GM18873 (cell line): Measurements from ENCODE around the gene TDRD1.

ENCODE experiments used
- ATAC-seq: cut with Tn5 transposase; IDR thresholded peaks from one replicate; pipeline ENCODE4 v1.9.1; 2021; ENCODE audit warnings: mild to moderate bottlenecking, moderate library complexity, moderate number of reproducible peaks; ENCODE audit not compliant: unreplicated experiment, low FRiP score

Gene TDRD1

GRCh38 chr10:114232561-114233176 is 53.5 kb downstream of the TDRD1 start:
- no peak for ATAC-seq

GRCh38 chr10:114233482-114233881 is 54.3 kb downstream of the TDRD1 start:
- no peak for ATAC-seq

- no peak for ATAC-seq
Measured at GRCh38 chr10:114234132-114234531, 55.0 kb downstream of the TDRD1 start.

GRCh38 chr10:114239117-114239993 is 60.2 kb downstream of the TDRD1 start, which contains the start of gene VWA2:
Gene VWA2, plus strand, starts transcription at chr10:114239254. Its CDS starts 9,460 bp downstream, at chr10:114248714.
- no peak for ATAC-seq

- no peak for ATAC-seq
Measured at GRCh38 chr10:114239994-114240345, 60.8 kb downstream of the TDRD1 start.

GRCh38 chr10:114242235-114242634 is 63.1 kb downstream of the TDRD1 start:
- ATAC-seq: no peak

GRCh38 chr10:114243661-114244060 is 64.5 kb downstream of the TDRD1 start:
- ATAC-seq: no peak

GRCh38 chr10:114244126-114244525 is 65.0 kb downstream of the TDRD1 start:
- ATAC-seq: no peak

- ATAC-seq: no peak
Measured at GRCh38 chr10:114245121-114245791, 66.1 kb downstream of the TDRD1 start.

GRCh38 chr10:114246679-114247305 is 67.6 kb downstream of the TDRD1 start:
- no peak for ATAC-seq

GRCh38 chr10:114250236-114250635 is 71.1 kb downstream of the TDRD1 start:
- no peak for ATAC-seq

GRCh38 chr10:114250716-114251115 is 71.6 kb downstream of the TDRD1 start:
- no peak for ATAC-seq

- ATAC-seq: no peak
Measured at GRCh38 chr10:114252092-114252491, 72.9 kb downstream of the TDRD1 start.

GRCh38 chr10:114252883-114253282 is 73.7 kb downstream of the TDRD1 start:
- ATAC-seq: no peak

GRCh38 chr10:114255227-114255626 is 76.1 kb downstream of the TDRD1 start:
- ATAC-seq: no peak

- ATAC-seq: no peak
Measured at GRCh38 chr10:114256008-114256765, 77.0 kb downstream of the TDRD1 start.

GRCh38 chr10:114256822-114257221 is 77.7 kb downstream of the TDRD1 start:
- ATAC-seq: no peak

- no peak for ATAC-seq
Measured at GRCh38 chr10:114257498-114257897, 78.3 kb downstream of the TDRD1 start.

- no peak for ATAC-seq
Measured at GRCh38 chr10:114258274-114258840, 79.2 kb downstream of the TDRD1 start.

- ATAC-seq: no peak
Measured at GRCh38 chr10:114259824-114260223, 80.7 kb downstream of the TDRD1 start.
